ENCODE measurements around the gene NRAP. TPM values are rescaled to one million over a fixed set of nuclear protein-coding genes. Genes with fewer than 3 reads are reported as not detected.

NRAP gene
- total RNA-seq, 1 experiment from 2014 or later, result not detected

GRCh38 chr10:113573368-113573767 lies 90.5 kb downstream of the NRAP start:
- ChIA-PET CTCF (no interaction called here), POLR2A (no interaction called here)
- no TSS peak for BruUV-seq (replicated peaks)
- no peak for TF ChIP-seq POLR2AphosphoS5 (IDR thresholded peaks at IDR 0.05; ENCODE audit: low read depth, low read length)
- TF ChIP-seq SIN3A (IDR thresholded peaks at IDR 0.05; ENCODE audit: borderline replicate concordance, insufficient read depth, low read depth, low read length), result no peak
- TF ChIP-seq CTCF (IDR thresholded peaks at IDR 0.05), result no peak
- no peak for TF ChIP-seq REST (IDR thresholded peaks at IDR 0.05; ENCODE audit: insufficient read depth in 1 of 2, low read depth in 2 of 2, low read length in 1 of 2)
- no peak for DNase-seq (ENCODE audit: low read depth, low spot score)
- ATAC-seq, result no peak
- peaks cover 20% of the 10 kb centered on the region for H3K27me3 ChIP-seq (ENCODE audit: control insufficient read depth, insufficient read depth, low read length)
- no peaks in the 10 kb centered on the region for H3K36me3 ChIP-seq (ENCODE audit: control insufficient read depth, insufficient read depth, low read length)
- intact Hi-C loops (cut with micrococcal nuclease; ENCODE audit: unreplicated experiment) (no loop called here), in situ Hi-C loops (cut with HindIII; ENCODE audit: low pct_unique_long_range_greater_than_20kb, low sequenced_read_pairs) (no loop called here)
- H3K4me3 ChIP-seq (ENCODE audit: low read depth in 2 of 2, low read length in 2 of 2), result no peak overlapping the region
- no peaks in the 10 kb centered on the region for H3K4me1 ChIP-seq (ENCODE audit: control insufficient read depth, insufficient read depth, low read length)
- no peak overlapping the region for H3K27ac ChIP-seq (ENCODE audit: low read length)
- no peaks in the 10 kb centered on the region for H3K9me3 ChIP-seq (ENCODE audit: control insufficient read depth, insufficient read depth, low read depth, low read length)

GRCh38 chr10:113572520-113573290 lies 91.1 kb downstream of the NRAP start:
- intact Hi-C loops (cut with micrococcal nuclease; ENCODE audit: unreplicated experiment) (no loop called here), in situ Hi-C loops (cut with HindIII; ENCODE audit: low pct_unique_long_range_greater_than_20kb, low sequenced_read_pairs) (no loop called here)
- Histone ChIP-seq H3K27me3 (ENCODE audit: control insufficient read depth, insufficient read depth, low read length) (peaks cover 20% of the 10 kb centered on the region), H3K9me3 (ENCODE audit: control insufficient read depth, insufficient read depth, low read depth, low read length) (no peaks in the 10 kb centered on the region), H3K36me3 (ENCODE audit: control insufficient read depth, insufficient read depth, low read length) (no peaks in the 10 kb centered on the region), H3K27ac (ENCODE audit: low read length) (no peak overlapping the region), H3K4me1 (ENCODE audit: control insufficient read depth, insufficient read depth, low read length) (no peaks in the 10 kb centered on the region), H3K4me3 (ENCODE audit: low read depth in 2 of 2, low read length in 2 of 2) (no peak overlapping the region)
- ChIA-PET POLR2A (no interaction called here), CTCF (no interaction called here)
- no peak for TF ChIP-seq POLR2AphosphoS5 (IDR thresholded peaks at IDR 0.05; ENCODE audit: low read depth, low read length)
- no peak for TF ChIP-seq REST (IDR thresholded peaks at IDR 0.05; ENCODE audit: insufficient read depth in 1 of 2, low read depth in 2 of 2, low read length in 1 of 2)
- no peak for TF ChIP-seq SIN3A (IDR thresholded peaks at IDR 0.05; ENCODE audit: borderline replicate concordance, insufficient read depth, low read depth, low read length)
- TF ChIP-seq TCF7L2 (IDR thresholded peaks at IDR 0.05; ENCODE audit: low read depth, low read length), result no peak
- no peak for TF ChIP-seq CTCF (IDR thresholded peaks at IDR 0.05)
- DNase-seq (ENCODE audit: low read depth, low spot score) (no peak), ATAC-seq (no peak)
- BruUV-seq (replicated peaks), result no TSS peak

Data from Panc1 (cell line).